ENCODE results near the gene KCNQ2.

- TF ChIP-seq CTCF (IDR thresholded peaks at IDR 0.05) (no peak), POLR2A (IDR thresholded peaks at IDR 0.05) (no peak), EP300 (IDR thresholded peaks at IDR 0.05) (no peak), POLR2AphosphoS5 (IDR thresholded peaks at IDR 0.05) (no peak)
Measured at GRCh38 chr20:63370618-63371187, 101.8 kb downstream of the KCNQ2 start.

Data from gastroesophageal sphincter (tissue), 3 donors.